ENCODE measurements around the gene RAN.
A peak's percentile ranks its signal among the peaks of the same experiment; 100 is the strongest.
"Not testable (repeated sequence)": the region's sequence is repeated elsewhere in the genome, so short reads cannot be mapped to it uniquely, and the experiment has no call there.

RAN gene

GRCh38 chr12:130871286-130872178, at the start of gene RAN:
TSS of gene RAN (plus strand) at chr12:130872066. CDS start at chr12:130872594, 528 bp downstream.
- peak; percentile 97 for DNase-seq (ENCODE audit: extremely low spot score, insufficient read length, low read depth)
- peak; percentile 90 for FAIRE-seq

- DNase-seq (ENCODE audit: extremely low spot score, insufficient read length, low read depth) (no peak), FAIRE-seq (no peak)
Measured at GRCh38 chr12:130825771-130826150, 46.1 kb upstream of the RAN start.

GRCh38 chr12:130826151-130826801, 45.6 kb upstream of the RAN start:
- FAIRE-seq = no peak
- DNase-seq (ENCODE audit: extremely low spot score, insufficient read length, low read depth) = no peak

- DNase-seq (ENCODE audit: extremely low spot score, insufficient read length, low read depth) (no peak), FAIRE-seq (no peak)
Measured at GRCh38 chr12:130827432-130827831, 44.4 kb upstream of the RAN start.

GRCh38 chr12:130828895-130829294, 43.0 kb upstream of the RAN start:
- FAIRE-seq = no peak

GRCh38 chr12:130829391-130830245, 42.2 kb upstream of the RAN start:
- FAIRE-seq (no peak), DNase-seq (ENCODE audit: extremely low spot score, insufficient read length, low read depth) (no peak)

More at GRCh38 chr12:130828895-130829294, 43.0 kb upstream of the RAN start:
- no peak for DNase-seq (ENCODE audit: extremely low spot score, insufficient read length, low read depth)

GRCh38 chr12:130830246-130830551, 41.7 kb upstream of the RAN start:
- FAIRE-seq (no peak), DNase-seq (ENCODE audit: extremely low spot score, insufficient read length, low read depth) (no peak)

- no peak for DNase-seq (ENCODE audit: extremely low spot score, insufficient read length, low read depth)
- FAIRE-seq = no peak
Measured at GRCh38 chr12:130831246-130831645, 40.6 kb upstream of the RAN start.

GRCh38 chr12:130831876-130832405, 39.9 kb upstream of the RAN start:
- DNase-seq (ENCODE audit: extremely low spot score, insufficient read length, low read depth) (no peak), FAIRE-seq (no peak)

- no peak for FAIRE-seq
- no peak for DNase-seq (ENCODE audit: extremely low spot score, insufficient read length, low read depth)
Measured at GRCh38 chr12:130832561-130833209, 39.2 kb upstream of the RAN start.

GRCh38 chr12:130835011-130835410, 36.9 kb upstream of the RAN start:
- FAIRE-seq = no peak
- no peak for DNase-seq (ENCODE audit: extremely low spot score, insufficient read length, low read depth)

- FAIRE-seq (no peak), DNase-seq (ENCODE audit: extremely low spot score, insufficient read length, low read depth) (no peak)
Measured at GRCh38 chr12:130835436-130835835, 36.4 kb upstream of the RAN start.

GRCh38 chr12:130838284-130838950, 33.4 kb upstream of the RAN start:
- FAIRE-seq = no peak
- no peak for DNase-seq (ENCODE audit: extremely low spot score, insufficient read length, low read depth)

- FAIRE-seq (peak; percentile 63), DNase-seq (ENCODE audit: extremely low spot score, insufficient read length, low read depth) (peak; percentile 91)
Measured at GRCh38 chr12:130838951-130839769, 32.7 kb upstream of the RAN start, which contains the start of gene STX2. TSS of gene STX2 (minus strand) at chr12:130839250. CDS start at chr12:130839099, 151 bp downstream.

- DNase-seq (ENCODE audit: extremely low spot score, insufficient read length, low read depth) (no peak), FAIRE-seq (no peak)
Measured at GRCh38 chr12:130839770-130840404, 32.0 kb upstream of the RAN start.

- DNase-seq (ENCODE audit: extremely low spot score, insufficient read length, low read depth) (no peak), FAIRE-seq (no peak)
Measured at GRCh38 chr12:130846369-130846768, 25.5 kb upstream of the RAN start.

- DNase-seq (ENCODE audit: extremely low spot score, insufficient read length, low read depth) = no peak
- no peak for FAIRE-seq
Measured at GRCh38 chr12:130847112-130847511, 24.8 kb upstream of the RAN start.

- not testable (repeated sequence) for DNase-seq (ENCODE audit: extremely low spot score, insufficient read length, low read depth); FAIRE-seq
Measured at GRCh38 chr12:130848105-130848504, 23.8 kb upstream of the RAN start.

All from GM18507 (cell line).